SK-N-SH treated with all-trans-retinoic acid at 6 μM for 48 hours (cell line): ENCODE data around the gene CCL22.

ENCODE experiments used
- ESRRG ChIP-seq: fragments of 250-450 bp; sonication (Bioruptor Pico); IDR thresholded peaks from 2 replicates; pipeline ENCODE4 v1.6.1; 2021; ENCODE audit warnings: mild to moderate bottlenecking
- TCF4 ChIP-seq: fragments of 250-450 bp; sonication (Bioruptor Pico); IDR thresholded peaks from 2 replicates; pipeline ENCODE4 v1.8.0; 2021; ENCODE audit warnings: mild to moderate bottlenecking, moderate library complexity, borderline replicate concordance
- ZFP3 ChIP-seq: fragments of 250-450 bp; sonication (Bioruptor Pico); IDR thresholded peaks from 2 replicates; pipeline ENCODE4 v1.5.0; 2020; ENCODE audit warnings: mild to moderate bottlenecking, moderate library complexity
- ZNF565 ChIP-seq: fragments of 450-650 bp; formaldehyde crosslinking; conservative IDR thresholded peaks from 2 replicates; pipeline ENCODE4 v1.5.0; 2020; ENCODE audit warnings: low read depth, mild to moderate bottlenecking, moderate library complexity
- TF ChIP-seq, protein P1 (sequence below): fragments of 250-450 bp; sonication (Bioruptor Pico); IDR thresholded peaks from 2 replicates; pipeline ENCODE4 v1.8.0; 2020; ENCODE audit warnings: mild to moderate bottlenecking, moderate library complexity, borderline replicate concordance

- no peak for TF ChIP-seq ZFP3 (CRISPR knock-in tag)
- no peak for TF ChIP-seq TCF4 (CRISPR knock-in tag)
- no peak for TF ChIP-seq ZNF565 (CRISPR knock-in tag)
- TF ChIP-seq, protein P1, sequence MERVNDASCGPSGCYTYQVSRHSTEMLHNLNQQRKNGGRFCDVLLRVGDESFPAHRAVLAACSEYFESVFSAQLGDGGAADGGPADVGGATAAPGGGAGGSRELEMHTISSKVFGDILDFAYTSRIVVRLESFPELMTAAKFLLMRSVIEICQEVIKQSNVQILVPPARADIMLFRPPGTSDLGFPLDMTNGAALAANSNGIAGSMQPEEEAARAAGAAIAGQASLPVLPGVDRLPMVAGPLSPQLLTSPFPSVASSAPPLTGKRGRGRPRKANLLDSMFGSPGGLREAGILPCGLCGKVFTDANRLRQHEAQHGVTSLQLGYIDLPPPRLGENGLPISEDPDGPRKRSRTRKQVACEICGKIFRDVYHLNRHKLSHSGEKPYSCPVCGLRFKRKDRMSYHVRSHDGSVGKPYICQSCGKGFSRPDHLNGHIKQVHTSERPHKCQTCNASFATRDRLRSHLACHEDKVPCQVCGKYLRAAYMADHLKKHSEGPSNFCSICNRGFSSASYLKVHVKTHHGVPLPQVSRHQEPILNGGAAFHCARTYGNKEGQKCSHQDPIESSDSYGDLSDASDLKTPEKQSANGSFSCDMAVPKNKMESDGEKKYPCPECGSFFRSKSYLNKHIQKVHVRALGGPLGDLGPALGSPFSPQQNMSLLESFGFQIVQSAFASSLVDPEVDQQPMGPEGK (CRISPR knock-in tag): no peak
- TF ChIP-seq ESRRG: no peak
Observed at GRCh38 chr16:57383276-57384247, 25.0 kb downstream of the CCL22 start.
